Neural crest cell (in vitro differentiated cells): ENCODE measurements around the gene DBNL. TPM values are rescaled to one million over a fixed set of nuclear protein-coding genes. Genes with fewer than 3 reads are reported as not detected.

ENCODE experiments used
- DNase-seq: peaks from one replicate; pipeline ENCODE4 v3.0.0; 2021; ENCODE audit warnings: low read depth, mixed read lengths, low spot score
- H3K27ac Mint-ChIP-seq: one replicate; pipeline ENCODE4 v1.8.0; 2021; ENCODE audit warnings: mild to moderate bottlenecking, mixed read lengths; ENCODE audit not compliant: unreplicated experiment
- H3K27me3 Mint-ChIP-seq: 2 replicates; pipeline ENCODE4 v1.8.0; 2021; ENCODE audit warnings: low read depth, mild to moderate bottlenecking, mixed read lengths
- H3K36me3 Mint-ChIP-seq: 2 replicates; pipeline ENCODE4 v1.8.0; 2021; ENCODE audit warnings: low read depth, mild to moderate bottlenecking, mixed read lengths
- H3K4me1 Mint-ChIP-seq: 2 replicates; pipeline ENCODE4 v1.8.0; 2021; ENCODE audit warnings: mixed read lengths
- H3K4me3 Mint-ChIP-seq: one replicate; pipeline ENCODE4 v1.8.0; 2021; ENCODE audit warnings: mild to moderate bottlenecking, mixed read lengths
- H3K9me3 Mint-ChIP-seq: 2 replicates; pipeline ENCODE4 v1.8.0; 2021; ENCODE audit warnings: mixed read lengths
- CTCF ChIP-seq: fragments of 200-600 bp; sonication (generic); conservative IDR thresholded peaks from 2 replicates; pipeline ENCODE4 v1.5.0; 2021; ENCODE audit warnings: antibody characterized with exemption, mild to moderate bottlenecking
- total RNA-seq: library from RNA; stranded (reverse); gene quantifications from 2 replicates; pipeline ENCODE4 v1.2.1, GENCODE V29; 2021

Gene DBNL
- total RNA-seq, 1 donor from 2014 or later: 74.6 TPM

GRCh38 chr7:44099669-44100068 lies 55.2 kb downstream of the DBNL start:
- Mint-ChIP-seq H3K4me1 (peaks cover 12% of the 10 kb centered on the region), H3K27ac (no peak overlapping the region), H3K9me3 (no peaks in the 10 kb centered on the region), H3K27me3 (no peaks in the 10 kb centered on the region), H3K4me3 (no peak overlapping the region), H3K36me3 (no peaks in the 10 kb centered on the region)
- no peak for TF ChIP-seq CTCF
- DNase-seq: no peak

DNA sequence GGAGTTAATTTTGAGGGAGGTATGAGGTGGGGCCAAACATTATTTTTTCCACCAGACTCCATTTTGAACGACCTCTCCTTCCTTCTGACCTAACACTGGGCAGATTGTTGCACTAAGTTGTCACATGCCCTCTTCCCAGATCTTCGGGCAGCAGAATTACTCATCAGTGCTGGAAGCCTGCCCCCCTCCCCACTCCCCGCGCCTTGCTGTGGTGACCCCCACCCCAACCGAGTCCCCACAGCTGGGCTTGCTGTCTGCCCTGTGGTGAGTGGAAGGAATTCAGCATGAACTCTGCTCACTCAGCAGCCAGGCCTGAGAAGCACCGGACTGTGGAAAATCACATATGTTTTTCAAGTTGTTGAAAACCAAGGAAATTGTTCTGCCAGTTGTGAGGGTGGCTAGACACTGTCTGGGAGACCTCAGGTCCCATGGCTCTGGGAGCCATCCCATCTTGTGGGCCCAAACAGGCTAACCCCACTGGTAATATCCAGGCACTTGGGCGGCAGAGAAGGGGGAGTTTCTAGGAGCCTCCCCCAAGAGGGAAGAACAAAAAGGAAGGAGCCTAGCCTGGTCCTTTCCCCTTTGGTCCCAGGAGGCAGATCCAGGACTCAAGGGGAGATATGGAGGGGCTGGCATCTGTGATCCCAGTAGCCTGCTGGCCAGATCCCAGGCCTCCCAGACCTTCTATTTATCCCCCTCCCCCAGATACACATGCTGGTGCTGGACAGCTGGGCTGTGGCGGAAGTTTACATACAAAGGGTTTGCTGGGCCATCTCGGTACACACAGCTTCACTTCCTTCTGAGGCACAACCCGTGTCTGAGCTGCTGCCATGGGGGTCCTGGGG lies 56.2 kb downstream of the DBNL start:
- H3K4me3 Mint-ChIP-seq: peak overlapping the region; percentile 58
- no peak for DNase-seq

DNA sequence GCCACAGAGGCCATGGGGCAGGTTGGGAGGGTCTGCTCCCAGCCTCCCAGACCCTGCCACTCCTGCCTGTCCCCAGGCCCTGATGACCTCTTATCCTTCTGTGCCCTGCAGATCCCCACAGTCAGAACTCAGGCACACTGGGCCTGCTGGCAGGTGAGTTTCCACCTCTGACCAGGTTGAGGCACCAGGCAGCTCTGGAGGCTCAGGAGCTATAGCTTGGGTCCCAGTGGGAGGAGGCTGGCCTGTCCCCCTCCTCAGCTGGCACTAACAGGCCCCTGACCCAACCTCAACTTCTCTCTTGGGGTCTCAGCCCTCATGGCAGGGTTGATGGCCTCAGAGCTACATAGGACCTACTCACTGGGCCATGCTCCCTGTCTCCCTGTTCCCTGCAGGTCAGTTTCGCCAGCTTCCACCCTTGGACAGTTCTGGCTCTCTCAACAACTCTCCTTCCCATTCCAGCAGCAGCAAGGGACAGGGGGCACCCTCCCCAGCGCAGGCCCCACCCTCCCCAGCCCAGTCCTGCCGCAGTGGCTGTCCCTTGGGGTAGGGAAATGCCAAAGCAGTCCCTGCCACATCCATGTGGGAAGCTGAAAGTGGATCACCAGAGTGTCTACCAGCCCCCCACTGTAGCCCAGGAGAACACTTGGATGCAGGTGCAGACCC lies 56.9 kb downstream of the DBNL start:
- no peaks in the 10 kb centered on the region for H3K9me3 Mint-ChIP-seq
- H3K27me3 Mint-ChIP-seq: no peaks in the 10 kb centered on the region
- TF ChIP-seq CTCF: no peak
- H3K27ac Mint-ChIP-seq: no peak overlapping the region
- H3K4me1 Mint-ChIP-seq: peaks cover 22% of the 10 kb centered on the region
- DNase-seq: no peak
- peaks cover 2% of the 10 kb centered on the region for H3K36me3 Mint-ChIP-seq
- H3K4me3 Mint-ChIP-seq: peak overlapping the region; percentile 58

More for the DNA sequence above, 56.2 kb downstream of the DBNL start:
- H3K36me3 Mint-ChIP-seq: no peaks in the 10 kb centered on the region
- H3K27ac Mint-ChIP-seq: peak overlapping the region; percentile 69
- H3K27me3 Mint-ChIP-seq: no peaks in the 10 kb centered on the region
- H3K9me3 Mint-ChIP-seq: no peaks in the 10 kb centered on the region
- TF ChIP-seq CTCF: no peak
- H3K4me1 Mint-ChIP-seq: peaks cover 15% of the 10 kb centered on the region

- peaks cover 2% of the 10 kb centered on the region for H3K36me3 Mint-ChIP-seq
- no peaks in the 10 kb centered on the region for H3K27me3 Mint-ChIP-seq
- no peak overlapping the region for H3K27ac Mint-ChIP-seq
- H3K9me3 Mint-ChIP-seq: no peaks in the 10 kb centered on the region
- TF ChIP-seq CTCF: no peak
- H3K4me1 Mint-ChIP-seq: peaks cover 22% of the 10 kb centered on the region
- no peak for DNase-seq
- H3K4me3 Mint-ChIP-seq: peak overlapping the region; percentile 81
Observed at GRCh38 chr7:44101966-44102845, 57.7 kb downstream of the DBNL start.

DNA sequence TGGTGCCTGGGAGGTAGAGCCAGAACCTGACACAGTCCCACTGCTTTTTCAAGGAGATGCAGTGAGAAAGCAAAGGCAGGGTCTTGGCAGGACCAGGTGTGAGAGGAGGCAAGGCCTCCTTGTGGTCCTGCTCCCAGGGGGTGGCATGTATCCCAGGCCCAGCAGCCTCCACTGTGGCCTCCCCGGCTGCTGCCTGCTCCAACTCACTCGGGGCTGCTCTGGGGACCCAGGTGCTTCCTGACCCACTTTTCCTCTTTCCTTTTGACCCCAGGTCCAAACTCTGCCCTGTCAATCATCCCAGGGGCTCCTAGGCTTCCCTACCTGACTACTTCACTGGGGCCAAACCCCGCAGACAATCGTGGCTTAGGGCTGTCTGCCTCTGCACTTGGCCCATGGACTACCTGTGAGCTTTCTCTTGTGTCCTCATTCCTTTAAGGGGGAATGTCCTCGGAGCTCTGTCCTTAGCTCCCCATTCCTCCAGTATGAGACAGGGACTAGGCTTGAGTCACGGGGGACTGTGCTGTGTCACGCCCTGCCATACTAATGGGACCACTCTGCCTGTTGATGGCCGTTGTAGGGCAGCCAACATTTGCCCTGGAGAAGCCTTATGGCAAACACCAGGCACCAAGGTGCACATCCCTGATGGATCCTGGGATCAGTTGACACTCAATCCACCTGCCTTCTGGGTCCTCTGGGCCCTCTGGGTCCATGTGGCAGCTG lies 58.5 kb downstream of the DBNL start:
- no peak overlapping the region for H3K27ac Mint-ChIP-seq
- peak overlapping the region; percentile 81 for H3K4me3 Mint-ChIP-seq
- no peak for DNase-seq
- peaks cover 22% of the 10 kb centered on the region for H3K4me1 Mint-ChIP-seq
- TF ChIP-seq CTCF: no peak
- no peaks in the 10 kb centered on the region for H3K27me3 Mint-ChIP-seq
- H3K36me3 Mint-ChIP-seq: peaks cover 2% of the 10 kb centered on the region
- no peaks in the 10 kb centered on the region for H3K9me3 Mint-ChIP-seq
